HepG2 (cell line): Measurements from ENCODE around the gene HPD. TPM values are rescaled to one million over a fixed set of nuclear protein-coding genes. Genes with fewer than 3 reads are reported as not detected.

Experiments
- ATF2 ChIP-seq: sonication (generic); formaldehyde crosslinking; IDR thresholded peaks from 2 replicates; pipeline ENCODE4 v1.4.0; 2020; ENCODE audit warnings: missing genetic modification reagents
- ETV5 ChIP-seq: IDR thresholded peaks from 2 replicates; pipeline ENCODE4 v1.6.1; 2018; ENCODE audit warnings: missing biosample characterization, missing genetic modification reagents, inconsistent platforms, borderline replicate concordance
- GMEB1 ChIP-seq: sonication (generic); formaldehyde crosslinking; IDR thresholded peaks from 2 replicates; pipeline ENCODE4 v1.5.1; 2020; ENCODE audit warnings: missing genetic modification reagents, mild to moderate bottlenecking, borderline replicate concordance
- HDAC1 ChIP-seq: sonication (generic); formaldehyde crosslinking; IDR thresholded peaks from 2 replicates; pipeline ENCODE4 v1.5.1; 2020; ENCODE audit warnings: mild to moderate bottlenecking, missing genetic modification reagents
- KLF9 ChIP-seq: IDR thresholded peaks from 2 replicates; pipeline ENCODE4 v1.6.1; 2016; ENCODE audit warnings: low read depth
- KMT2B ChIP-seq: IDR thresholded peaks from 2 replicates; pipeline ENCODE4 v1.6.1; 2016; ENCODE audit warnings: missing genetic modification reagents, missing compliant biosample characterization
- POLR2G ChIP-seq: fragments of 200-400 bp; formaldehyde crosslinking; IDR thresholded peaks from 2 replicates; pipeline ENCODE4 v1.6.1; 2018; ENCODE audit warnings: mild to moderate bottlenecking, low read depth, low read length, moderate library complexity
- PPARG ChIP-seq: conservative IDR thresholded peaks from 2 replicates; pipeline ENCODE4 v1.6.1; 2016; ENCODE audit warnings: missing biosample characterization, missing genetic modification reagents
- SP5 ChIP-seq: IDR thresholded peaks from 2 replicates; pipeline ENCODE4 v1.6.1; 2016; ENCODE audit warnings: low read depth, borderline replicate concordance
- TFAP4 ChIP-seq: sonication (generic); IDR thresholded peaks from 2 replicates; pipeline ENCODE4 v1.6.1; 2016; ENCODE audit warnings: low read depth, borderline replicate concordance
- ZBTB2 ChIP-seq: sonication (generic); formaldehyde crosslinking; IDR thresholded peaks from 2 replicates; pipeline ENCODE4 v1.8.0; 2022; ENCODE audit warnings: low read depth, missing genetic modification reagents
- ZGPAT ChIP-seq: IDR thresholded peaks from 2 replicates; pipeline ENCODE4 v1.6.1; 2016; ENCODE audit warnings: mild to moderate bottlenecking
- ZNF121 ChIP-seq: sonication (generic); formaldehyde crosslinking; IDR thresholded peaks from 2 replicates; pipeline ENCODE4 v1.5.0; 2020; ENCODE audit warnings: mild to moderate bottlenecking, missing genetic modification reagents
- ZNF33B ChIP-seq: sonication (generic); formaldehyde crosslinking; IDR thresholded peaks from 2 replicates; pipeline ENCODE4 v1.5.1; 2020; ENCODE audit warnings: mild to moderate bottlenecking, missing genetic modification reagents
- ZNF574 ChIP-seq: sonication (generic); formaldehyde crosslinking; IDR thresholded peaks from 2 replicates; pipeline ENCODE4 v1.4.0; 2020; ENCODE audit warnings: missing genetic modification reagents
- polyA plus RNA-seq, 8 experiments: library from polyadenylated mRNA; depleted of rRNA in 3 of 8; stranded (reverse) in 7 of 8; unstranded in 1 of 8; fragments of >200 nt; fragmentation: Illumina TruSeq in 4 of 8; extraction: Trizol in 4 of 8; gene quantifications; 2 replicates each; pipeline versions ENCODE4 v1.2.1 to v1.2.3, GENCODE V29; 2011 to 2016; ENCODE audit warnings: low read depth in 4 of 8, missing spikeins in 1 of 8, mixed read lengths in 1 of 8; ENCODE audit not compliant: insufficient read depth in 1 of 8
- total RNA-seq, 5 experiments: library from RNA; depleted of rRNA; stranded (reverse); fragments of >200 nt; fragmentation: Illumina TruSeq; extraction: Trizol; gene quantifications; 2 replicates each; pipeline ENCODE4 v1.2.3, GENCODE V29; 2016; ENCODE audit warnings: low read depth in 1 of 5

Gene HPD
- total and polyA plus RNA-seq, 2 of the 13 experiments (the other 11 are each of a cell fraction or from before 2014, with no cell fraction given): 120 to 195 TPM

DNA sequence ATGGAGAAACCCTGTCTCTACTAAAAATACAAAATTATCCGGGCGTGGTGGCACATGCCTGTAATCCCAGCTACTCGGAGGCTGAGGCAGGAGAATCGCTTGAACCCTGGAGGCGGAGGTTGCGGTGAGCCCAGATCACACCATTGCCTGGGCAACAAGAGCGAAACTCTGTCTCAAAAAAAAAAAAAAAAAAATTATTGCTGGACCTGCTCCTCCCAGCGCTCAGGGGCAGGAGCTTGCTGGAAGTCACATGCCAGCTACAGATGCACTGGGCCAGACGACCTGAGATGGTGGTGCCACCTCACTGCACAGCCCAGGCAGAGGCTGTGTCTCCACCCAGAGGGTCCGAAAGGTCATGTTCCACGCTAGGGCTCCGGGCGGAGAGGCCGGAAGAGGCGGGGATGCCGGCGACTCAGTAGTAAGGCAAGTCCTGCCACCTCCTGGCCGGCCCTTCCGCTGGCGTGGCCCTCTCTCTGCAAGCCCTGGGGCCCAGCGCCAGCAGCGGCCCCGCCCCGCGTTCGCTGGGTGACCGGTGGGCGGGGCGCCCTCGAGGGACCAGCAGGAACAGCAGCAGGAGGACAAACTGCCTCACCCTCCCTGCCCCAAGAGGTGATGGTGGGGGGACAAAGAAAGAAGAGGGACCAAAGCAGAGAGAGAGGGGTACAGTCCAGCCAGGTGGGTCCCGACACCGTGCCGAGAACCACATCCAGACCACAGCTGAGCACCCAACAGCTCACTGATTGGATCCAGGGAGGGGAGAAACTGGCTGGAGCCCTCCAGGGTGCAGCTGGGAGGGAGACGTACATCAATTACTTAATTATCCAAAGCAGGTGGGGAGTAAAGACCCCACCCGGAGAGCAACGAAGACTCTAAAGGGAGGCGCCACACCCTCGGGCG is 61.6 kb downstream of the HPD start (continued):
- TF ChIP-seq ZBTB2 (CRISPR knock-in tag): no peak; the same call in 1 of the 2 replicates
- TF ChIP-seq ZGPAT (CRISPR knock-in tag): peak; percentile 84
- peak; percentile 89 for TF ChIP-seq POLR2G
- TF ChIP-seq ZNF121 (CRISPR knock-in tag): peak; percentile 92
- TF ChIP-seq GMEB1 (CRISPR knock-in tag): peak; percentile 71
- TF ChIP-seq ZNF33B (CRISPR knock-in tag): no peak
- TF ChIP-seq HDAC1 (CRISPR knock-in tag): peak; percentile 62
- TF ChIP-seq TFAP4: peak; percentile 78
- peak; percentile 72; the same call in 1 of the 2 replicates for TF ChIP-seq KLF9 (CRISPR knock-in tag)
- peak; percentile 97 for TF ChIP-seq SP5
- peak; percentile 56; the same call in 1 of the 2 replicates for TF ChIP-seq PPARG
- TF ChIP-seq ATF2 (CRISPR knock-in tag): peak; percentile 88
- TF ChIP-seq KMT2B: peak; percentile 57; the same call in 1 of the 2 replicates
- peak; percentile 93 for TF ChIP-seq ZNF574 (CRISPR knock-in tag)
- TF ChIP-seq ETV5: peak; percentile 99
